SK-N-MC (cell line): ENCODE results near the gene MZT2B.

ENCODE experiments used
- EZH2 ChIP-seq: fragments of 200-600 bp; sonication (generic); IDR thresholded peaks from one replicate; pipeline ENCODE4 v1.6.1; 2017; ENCODE audit warnings: antibody characterized with exemption
- POLR2AphosphoS5 ChIP-seq: IDR thresholded peaks from 2 replicates; pipeline ENCODE4 v1.6.1; 2012; ENCODE audit warnings: mild to moderate bottlenecking, low read depth, low read length, borderline replicate concordance

- TF ChIP-seq EZH2 = no peak
- no peak for TF ChIP-seq POLR2AphosphoS5
Measured at GRCh38 chr2:130186391-130186790, 4.3 kb downstream of the MZT2B start.
